ENCODE results near the gene ANTXR1.
A peak's percentile ranks its signal among the peaks of the same experiment; 100 is the strongest.

Gene ANTXR1

GRCh38 chr2:69181806-69182427 lies 168.9 kb downstream of the ANTXR1 start:
- no peak for DNase-seq (ENCODE audit: low read depth in 2 of 2)

GRCh38 chr2:69183659-69184058 lies 170.7 kb downstream of the ANTXR1 start:
- no peak for DNase-seq (ENCODE audit: low read depth in 2 of 2)

DNA sequence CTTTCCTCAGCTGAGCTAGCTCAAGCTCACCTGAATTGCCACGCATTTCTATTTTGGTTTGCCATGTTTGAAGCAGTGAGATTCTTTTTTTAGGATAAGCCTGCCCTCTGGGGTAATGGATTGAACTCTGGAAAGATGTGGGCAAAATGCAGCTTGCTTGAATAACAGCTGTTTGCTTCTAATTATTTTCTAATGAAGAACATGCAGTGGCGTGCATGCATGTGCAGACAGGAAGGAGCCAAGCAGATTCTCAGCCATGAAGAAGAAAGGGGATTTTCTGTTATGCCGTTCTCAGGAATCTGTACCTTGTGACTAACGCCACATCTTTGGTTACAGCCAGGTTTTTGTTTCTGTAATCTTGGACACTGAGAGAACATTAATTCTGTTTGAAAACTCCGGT lies 171.2 kb downstream of the ANTXR1 start:
- no peak for DNase-seq (ENCODE audit: low read depth in 2 of 2)

DNA sequence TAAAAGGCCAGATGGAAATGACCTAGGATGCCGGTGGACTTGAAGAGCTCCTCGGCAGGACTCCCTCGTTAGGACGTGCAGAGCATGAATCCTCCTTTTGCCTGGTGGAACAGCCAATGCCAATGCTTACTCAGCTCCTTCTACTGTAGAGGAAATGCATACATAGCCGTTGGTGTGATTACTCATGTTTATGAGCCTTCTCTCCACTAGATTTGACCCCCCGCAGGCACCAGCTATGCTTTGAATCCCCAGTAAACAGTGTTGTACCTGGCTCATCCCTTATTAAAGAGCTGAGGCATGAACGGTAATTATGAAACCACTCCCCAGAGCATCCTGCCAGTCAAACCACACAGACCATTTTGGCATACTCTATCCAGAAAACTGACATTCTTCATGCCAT lies 172.8 kb downstream of the ANTXR1 start:
- no peak for DNase-seq (ENCODE audit: low read depth in 2 of 2)

GRCh38 chr2:69186614-69187013 lies 173.6 kb downstream of the ANTXR1 start:
- no peak for DNase-seq (ENCODE audit: low read depth in 2 of 2)

DNA sequence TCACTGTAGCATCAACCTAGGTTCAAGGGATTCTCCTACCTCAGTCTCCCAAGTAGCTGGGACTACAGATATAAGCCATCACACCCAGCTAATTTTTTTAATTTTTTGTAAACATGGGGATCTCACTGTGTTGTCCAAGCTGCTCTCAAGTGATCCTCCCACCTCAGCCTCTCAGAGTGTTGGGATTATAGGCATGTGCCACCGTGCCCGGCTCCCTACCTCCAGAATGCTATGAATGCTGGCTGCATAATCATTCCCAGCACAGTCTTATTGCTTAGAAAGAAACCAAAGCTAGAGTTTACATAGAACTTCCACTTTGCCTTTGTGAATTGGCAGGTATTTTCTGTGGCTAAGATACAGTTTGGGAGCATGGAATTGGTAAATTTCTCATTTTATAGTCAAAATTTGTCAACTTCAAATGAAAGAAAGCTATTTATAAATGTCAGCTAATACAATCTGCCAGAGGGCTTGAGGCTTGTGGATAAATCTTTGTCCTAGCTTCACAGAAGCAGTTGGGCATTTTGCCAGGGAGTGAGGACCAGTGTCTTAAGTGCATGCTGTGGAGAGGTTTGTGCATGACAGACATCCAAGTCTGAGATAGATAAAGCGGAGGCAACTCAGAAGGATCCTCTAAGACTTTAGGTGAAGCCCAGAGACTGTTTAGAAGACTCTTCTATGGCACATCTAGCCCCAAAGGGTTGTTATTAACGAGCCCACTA lies 175.4 kb downstream of the ANTXR1 start:
- DNase-seq (ENCODE audit: low read depth in 2 of 2): no peak

GRCh38 chr2:69190743-69191404 lies 177.9 kb downstream of the ANTXR1 start:
- DNase-seq (ENCODE audit: low read depth in 2 of 2): no peak

DNA sequence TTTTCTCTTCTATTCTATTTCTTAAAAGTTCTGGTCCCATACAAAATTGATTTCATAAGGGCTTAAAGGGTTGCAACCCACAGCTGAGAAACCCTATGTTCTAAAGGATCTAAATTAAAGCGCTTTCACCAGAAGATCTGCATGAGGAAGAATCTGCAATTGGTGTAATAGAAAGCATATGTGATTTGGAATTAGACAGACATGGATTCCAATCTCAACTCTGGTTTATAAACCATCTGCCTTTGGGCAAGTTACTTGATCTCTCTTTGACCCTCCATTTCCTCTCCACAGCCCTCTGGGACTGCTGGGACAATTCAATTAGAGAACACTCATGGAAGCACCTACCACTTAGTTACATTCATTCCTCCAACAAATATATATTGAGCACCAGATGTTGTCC lies 178.7 kb downstream of the ANTXR1 start:
- DNase-seq (ENCODE audit: low read depth in 2 of 2): no peak

DNA sequence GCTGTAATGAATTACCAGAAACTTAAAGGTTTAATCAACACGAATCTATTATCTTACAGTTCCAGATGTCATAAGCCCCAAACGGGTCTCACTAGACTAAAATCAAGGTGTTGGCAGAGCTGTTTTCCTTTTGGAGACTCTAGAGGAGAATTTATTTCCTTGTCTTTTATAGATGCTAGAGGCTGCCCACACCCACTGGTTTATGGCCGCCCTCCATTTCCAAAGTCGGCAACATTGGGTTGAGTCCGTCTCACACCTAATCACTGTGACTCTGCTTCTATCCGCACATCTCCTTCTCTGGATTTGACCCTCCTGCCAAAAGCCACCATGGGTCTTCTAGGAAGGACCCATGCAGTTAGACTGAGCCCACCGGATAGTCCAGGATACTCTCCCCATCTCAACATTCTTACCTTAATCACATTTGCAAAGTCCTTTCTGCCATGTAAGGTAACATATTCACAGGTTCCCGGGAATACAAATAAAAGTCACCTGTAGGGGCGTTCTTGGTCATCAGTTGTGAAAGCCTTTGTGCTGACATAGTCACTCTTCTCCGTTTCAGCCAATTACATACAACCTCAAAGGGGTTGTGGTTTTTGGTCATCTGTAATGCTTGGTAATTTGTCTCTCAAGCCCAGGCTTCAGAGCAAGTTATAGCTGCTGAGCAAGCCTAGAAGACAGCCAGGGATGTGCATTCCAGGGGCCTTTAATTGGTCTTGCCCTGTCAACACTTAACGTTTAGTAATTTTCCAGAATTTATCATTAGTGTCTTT lies 179.4 kb downstream of the ANTXR1 start:
- no peak for DNase-seq (ENCODE audit: low read depth in 2 of 2)

- no peak for DNase-seq (ENCODE audit: low read depth in 2 of 2)
Measured at GRCh38 chr2:69195706-69196105, 182.7 kb downstream of the ANTXR1 start.

- DNase-seq (ENCODE audit: low read depth in 2 of 2): peak; percentile 88 to 94
Measured at GRCh38 chr2:69196327-69197117, 183.5 kb downstream of the ANTXR1 start.

DNA sequence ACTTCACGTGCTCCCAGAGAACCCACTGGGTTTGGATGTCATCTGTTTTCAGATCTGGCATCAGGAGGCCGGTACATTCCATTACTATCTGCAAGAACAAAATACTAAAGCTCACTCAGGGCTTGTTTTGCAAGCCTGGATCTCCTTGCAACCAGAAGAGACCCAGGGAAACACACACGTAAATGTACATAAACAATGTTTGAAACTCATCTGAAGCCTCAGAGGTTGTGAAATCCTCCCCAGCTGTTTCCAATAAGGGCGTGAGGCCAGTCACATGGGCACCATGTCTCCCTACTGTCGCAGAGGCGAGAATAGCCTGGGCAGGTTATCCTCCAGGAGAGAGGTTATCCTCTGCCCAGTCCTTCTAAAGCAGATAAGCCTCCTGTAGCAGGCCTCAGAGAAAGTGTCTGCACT lies 187.1 kb downstream of the ANTXR1 start:
- DNase-seq (ENCODE audit: low read depth in 2 of 2): no peak

DNA sequence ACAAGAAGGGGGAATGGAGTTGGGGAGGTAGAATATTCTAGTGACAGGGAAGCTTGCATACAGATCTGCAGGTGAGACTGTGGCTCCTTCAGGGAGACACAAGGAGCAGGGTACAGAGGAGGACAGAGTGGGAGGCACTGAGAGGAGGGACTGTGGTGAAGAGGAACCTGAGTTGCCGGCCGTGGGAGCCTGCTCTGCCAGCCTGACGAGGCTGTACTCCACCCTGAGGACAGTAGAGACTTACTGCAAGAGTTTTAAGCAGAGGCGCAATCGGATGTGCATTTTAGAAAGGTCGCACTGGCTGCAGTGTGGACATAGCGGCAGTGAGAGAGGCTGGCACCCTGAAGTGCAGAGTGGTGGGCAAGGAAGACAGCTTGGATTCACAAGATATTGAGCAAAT lies 188.3 kb downstream of the ANTXR1 start:
- DNase-seq (ENCODE audit: low read depth in 2 of 2): no peak

- DNase-seq (ENCODE audit: low read depth in 2 of 2): no peak
Measured at GRCh38 chr2:69202327-69202726, 189.3 kb downstream of the ANTXR1 start.

- no peak for DNase-seq (ENCODE audit: low read depth in 2 of 2)
Measured at GRCh38 chr2:69203166-69203985, 190.4 kb downstream of the ANTXR1 start.

DNA sequence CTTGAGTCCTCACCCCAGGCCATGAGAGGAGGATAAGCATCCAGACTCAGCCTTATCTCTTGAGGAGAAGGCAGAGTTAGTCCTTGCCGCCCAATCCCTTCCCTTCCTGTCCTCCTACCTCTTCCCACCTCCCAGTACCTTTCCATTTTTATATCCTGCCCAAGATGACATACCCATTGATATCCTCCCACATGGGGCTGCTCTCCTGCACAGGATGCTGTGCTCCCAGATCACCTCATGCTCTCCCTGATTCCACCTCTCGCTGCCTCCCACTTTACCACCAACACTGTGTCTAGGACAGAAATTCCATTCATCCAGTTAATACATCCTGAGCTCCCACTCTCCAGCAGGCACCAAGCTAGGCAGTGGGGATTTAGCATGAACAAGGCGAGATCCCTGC lies 191.7 kb downstream of the ANTXR1 start:
- no peak for DNase-seq (ENCODE audit: low read depth in 2 of 2)

DNA sequence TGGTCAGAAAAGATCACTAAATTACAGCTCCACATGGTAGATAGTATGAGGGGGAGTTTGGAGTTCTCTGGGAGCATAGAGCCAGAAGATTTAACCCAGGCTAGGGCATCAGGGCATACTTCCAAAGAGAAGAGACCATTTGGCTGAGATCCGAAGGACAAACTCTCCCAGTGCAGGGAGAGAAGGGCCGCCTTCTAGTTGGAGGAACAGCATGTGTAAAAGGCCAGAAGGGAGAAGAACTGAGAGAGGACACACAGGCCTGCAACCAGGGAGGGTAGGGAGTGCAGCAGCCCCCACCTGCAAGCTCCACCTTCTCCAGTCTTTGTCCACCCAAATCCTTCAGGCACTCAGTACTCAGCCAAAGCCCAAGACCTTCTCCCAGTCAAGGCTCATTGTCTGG lies 192.1 kb downstream of the ANTXR1 start:
- no peak for DNase-seq (ENCODE audit: low read depth in 2 of 2)

- no peak for DNase-seq (ENCODE audit: low read depth in 2 of 2)
Measured at GRCh38 chr2:69205491-69205890, 192.5 kb downstream of the ANTXR1 start.

DNA sequence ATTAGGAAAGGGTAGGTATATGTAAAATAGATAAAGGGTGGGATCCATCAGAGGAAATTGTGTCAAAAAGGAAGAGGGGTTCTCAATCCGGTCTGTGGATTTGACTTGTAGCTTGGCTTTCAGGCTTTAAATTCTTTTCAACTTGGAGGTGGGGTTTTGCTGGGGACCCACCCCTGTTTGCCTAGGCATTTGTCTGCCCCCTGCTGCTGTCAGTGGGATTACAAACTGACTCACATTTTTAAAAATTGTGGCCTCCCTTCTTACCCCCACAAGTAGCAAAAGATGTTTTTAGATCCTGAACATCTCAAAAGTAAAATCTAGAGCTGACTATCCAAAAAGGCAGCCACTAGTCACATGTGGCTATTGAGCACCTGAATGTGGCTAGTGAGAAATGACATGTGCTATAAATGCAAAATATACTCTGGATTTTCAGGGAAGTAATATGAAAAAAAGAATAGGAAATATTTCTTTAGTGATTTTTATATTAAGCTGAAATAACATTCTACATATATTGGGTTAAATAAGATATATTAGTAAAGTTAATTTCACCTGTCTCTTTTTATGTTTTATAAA lies 195.1 kb downstream of the ANTXR1 start:
- DNase-seq (ENCODE audit: low read depth in 2 of 2): no peak

- DNase-seq (ENCODE audit: low read depth in 2 of 2): no peak
Measured at GRCh38 chr2:69209482-69209881, 196.5 kb downstream of the ANTXR1 start.
